Neuron (in vitro differentiated cells): ENCODE results near the gene MCF2L2.
A peak's percentile ranks its signal among the peaks of the same experiment; 100 is the strongest.

Source experiments
- H2AFZ ChIP-seq: one replicate; pipeline ENCODE4 v1.6.1; 2013; ENCODE audit warnings: low read depth, mild to moderate bottlenecking, inconsistent platforms, low read length, moderate library complexity
- H3K27me3 ChIP-seq: one replicate; pipeline ENCODE4 v1.6.1; 2013; ENCODE audit warnings: low read length; ENCODE audit not compliant: insufficient read depth
- H3K36me3 ChIP-seq: one replicate; pipeline ENCODE4 v1.6.1; 2013; ENCODE audit warnings: low read length; ENCODE audit not compliant: insufficient read depth
- H3K4me1 ChIP-seq: one replicate; pipeline ENCODE4 v1.6.1; 2013; ENCODE audit warnings: low read length; ENCODE audit not compliant: insufficient read depth
- H3K4me3 ChIP-seq: 2 replicates; pipeline ENCODE4 v1.5.1; 2013; ENCODE audit warnings: mild to moderate bottlenecking, low read length, moderate library complexity
- H3K9me3 ChIP-seq: one replicate; pipeline ENCODE4 v1.6.1; 2013; ENCODE audit warnings: low read length

The MCF2L2 gene

DNA sequence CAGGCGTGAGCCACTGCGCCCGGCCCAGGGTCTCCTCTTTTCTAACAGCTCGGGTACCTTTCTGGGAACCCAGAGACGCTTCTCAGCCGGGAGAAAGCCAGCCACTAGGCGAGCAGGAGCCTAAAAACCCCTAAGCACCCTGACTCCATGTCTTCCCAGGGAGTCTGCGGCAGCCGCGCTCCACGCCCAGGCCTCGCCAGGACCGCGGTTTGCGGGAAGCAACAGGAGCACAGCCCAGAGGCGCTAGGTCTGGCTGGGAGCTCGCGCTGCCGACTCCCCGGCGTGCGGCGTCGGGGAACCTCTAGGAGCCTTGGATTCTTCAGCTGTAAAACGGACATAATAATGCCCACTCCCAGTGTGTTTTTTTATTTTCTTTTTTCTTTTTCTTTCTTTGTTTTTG is 264.9 kb downstream of the MCF2L2 start:
- H3K36me3 ChIP-seq = no peaks in the 10 kb centered on the region
- H3K27me3 ChIP-seq = peaks cover 34% of the 10 kb centered on the region
- H2AFZ ChIP-seq = no peak overlapping the region
- H3K4me3 ChIP-seq = no peak overlapping the region
- H3K9me3 ChIP-seq = peaks cover 6% of the 10 kb centered on the region
- peaks cover 8% of the 10 kb centered on the region for H3K4me1 ChIP-seq

DNA sequence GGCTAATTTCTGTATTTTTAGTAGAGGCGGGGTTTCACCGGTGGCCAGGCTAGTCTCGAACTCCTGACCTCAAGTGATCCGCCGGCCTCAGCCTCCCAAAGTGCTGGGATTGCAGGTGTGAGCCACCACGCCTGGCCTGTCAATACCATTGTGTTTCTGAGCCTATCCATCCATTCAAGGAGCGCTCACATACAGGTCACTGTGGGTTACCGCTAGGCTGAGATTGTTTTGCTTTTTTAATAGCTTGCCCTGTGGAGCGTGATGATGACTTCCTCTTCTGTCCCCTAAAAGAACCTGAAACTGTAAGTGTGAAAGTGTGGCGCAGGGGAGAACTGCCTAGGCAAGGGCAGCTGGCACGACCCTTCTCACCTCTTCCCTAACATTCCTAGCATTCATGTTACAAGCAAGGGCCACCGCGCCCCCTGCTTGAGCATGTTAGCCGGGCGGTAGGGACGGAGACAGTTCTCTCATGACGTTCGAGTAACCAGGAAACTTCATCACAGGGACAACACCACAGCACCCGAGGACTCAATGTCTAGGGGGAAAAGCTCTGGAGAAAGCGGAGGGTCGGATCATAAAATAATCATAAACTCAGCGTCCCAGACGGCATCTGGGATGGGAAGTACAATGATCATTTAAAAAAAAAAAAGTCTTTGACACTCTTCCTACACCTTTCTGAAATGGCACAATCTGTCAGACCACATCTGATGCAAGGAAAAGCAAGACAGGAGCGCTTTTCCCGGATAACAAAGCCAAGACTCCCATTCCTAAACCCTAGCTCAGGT is 266.7 kb downstream of the MCF2L2 start:
- Histone ChIP-seq H3K4me1 (peaks cover 8% of the 10 kb centered on the region), H3K27me3 (peaks cover 32% of the 10 kb centered on the region), H3K36me3 (no peaks in the 10 kb centered on the region), H2AFZ (no peak overlapping the region), H3K9me3 (peaks cover 6% of the 10 kb centered on the region), H3K4me3 (peak overlapping the region; percentile 41)

DNA sequence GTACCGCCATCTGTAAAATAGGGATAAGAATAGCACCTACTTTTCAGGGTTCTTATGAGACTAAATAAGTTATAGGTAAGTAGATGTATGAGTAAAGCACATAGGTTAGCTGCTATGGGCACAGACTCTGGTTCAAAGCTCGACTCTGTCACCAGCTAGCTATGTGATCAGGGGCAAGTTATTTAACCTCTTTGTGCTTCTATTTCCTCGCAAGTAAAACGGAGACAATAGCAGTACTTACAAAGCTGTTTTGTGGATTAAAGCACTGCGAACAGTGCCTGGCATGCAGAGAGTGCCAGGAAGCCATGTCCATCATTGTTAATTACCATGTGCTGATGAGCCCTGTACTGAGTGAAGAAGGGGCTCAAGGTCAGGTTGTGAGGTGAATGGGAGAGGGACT is 267.8 kb downstream of the MCF2L2 start:
- Histone ChIP-seq H2AFZ (no peak overlapping the region), H3K4me1 (peaks cover 8% of the 10 kb centered on the region), H3K36me3 (no peaks in the 10 kb centered on the region), H3K4me3 (no peak overlapping the region), H3K9me3 (peaks cover 6% of the 10 kb centered on the region), H3K27me3 (peaks cover 32% of the 10 kb centered on the region)

DNA sequence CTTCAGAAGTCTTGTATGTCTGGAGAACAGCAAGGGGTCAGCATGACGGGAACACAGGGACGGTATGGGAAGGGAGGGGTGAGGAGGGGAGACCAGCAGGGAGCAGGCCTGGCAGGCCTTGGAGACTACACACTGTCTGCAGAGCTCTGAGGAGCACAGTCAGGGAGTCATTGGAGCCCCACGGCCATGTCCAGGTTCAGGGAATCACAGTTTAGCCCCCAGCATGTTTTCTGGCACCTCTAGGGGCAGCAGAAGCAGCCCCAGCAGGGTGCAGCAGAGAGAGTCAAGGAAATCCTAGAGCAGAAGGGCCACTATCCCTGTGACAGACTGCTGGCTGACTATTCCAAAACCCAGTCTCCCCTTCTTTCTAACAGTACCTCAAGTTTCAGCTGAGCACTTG is 269.1 kb downstream of the MCF2L2 start:
- H3K4me1 ChIP-seq = peaks cover 8% of the 10 kb centered on the region
- H2AFZ ChIP-seq = no peak overlapping the region
- H3K4me3 ChIP-seq = no peak overlapping the region
- H3K36me3 ChIP-seq = no peaks in the 10 kb centered on the region
- H3K9me3 ChIP-seq = peaks cover 4% of the 10 kb centered on the region
- H3K27me3 ChIP-seq = peaks cover 27% of the 10 kb centered on the region

DNA sequence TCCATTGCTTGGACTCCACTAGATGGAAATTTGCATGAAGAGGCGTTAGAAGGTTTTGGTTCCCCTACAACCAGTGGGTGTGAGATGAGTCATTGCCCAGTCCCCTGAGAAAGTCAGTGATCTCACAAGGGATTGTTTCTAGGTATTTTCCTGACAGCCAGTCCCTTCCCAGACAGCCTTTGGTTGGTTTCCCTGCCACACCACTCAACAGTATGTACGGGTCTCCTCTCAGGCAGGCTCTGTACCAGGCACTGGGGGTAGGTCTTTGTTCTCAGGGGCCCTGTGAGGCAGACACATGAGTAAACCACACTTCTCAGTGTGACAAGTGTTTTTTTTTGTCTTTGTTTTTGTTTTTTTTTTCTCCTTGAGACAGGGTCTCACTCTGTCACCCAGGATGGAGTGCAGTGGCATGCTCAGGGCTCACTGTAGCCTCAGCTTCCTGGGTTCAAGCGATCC is 269.8 kb downstream of the MCF2L2 start:
- Histone ChIP-seq H3K36me3 (no peaks in the 10 kb centered on the region), H3K9me3 (peaks cover 2% of the 10 kb centered on the region)

DNA sequence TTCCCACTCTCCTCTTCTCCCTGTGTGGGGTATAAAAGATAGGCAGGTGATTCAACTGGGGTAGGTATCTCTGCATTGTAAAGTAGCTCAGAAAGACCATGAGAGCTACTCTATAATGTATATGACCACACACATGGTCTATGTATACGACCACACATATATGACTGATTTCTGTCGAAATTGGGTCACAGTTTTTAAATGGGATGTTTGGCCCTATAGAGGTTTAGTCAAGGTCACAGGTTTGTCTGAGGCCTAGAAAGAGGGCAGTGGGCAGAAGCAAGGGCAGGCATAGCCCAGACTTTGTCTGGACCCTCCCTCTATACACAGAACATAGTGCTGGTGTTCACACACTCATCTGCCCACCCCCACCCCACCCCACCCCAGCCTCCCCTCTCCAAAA is 270.3 kb downstream of the MCF2L2 start:
- peaks cover 8% of the 10 kb centered on the region for H3K4me1 ChIP-seq
- peaks cover 25% of the 10 kb centered on the region for H3K27me3 ChIP-seq
- no peak overlapping the region for H2AFZ ChIP-seq
- no peak overlapping the region for H3K4me3 ChIP-seq
- H3K36me3 ChIP-seq = no peaks in the 10 kb centered on the region
- no peaks in the 10 kb centered on the region for H3K9me3 ChIP-seq

More for the DNA sequence above, 269.8 kb downstream of the MCF2L2 start:
- Histone ChIP-seq H3K4me1 (peaks cover 8% of the 10 kb centered on the region), H3K4me3 (no peak overlapping the region), H3K27me3 (peaks cover 26% of the 10 kb centered on the region), H2AFZ (no peak overlapping the region)

DNA sequence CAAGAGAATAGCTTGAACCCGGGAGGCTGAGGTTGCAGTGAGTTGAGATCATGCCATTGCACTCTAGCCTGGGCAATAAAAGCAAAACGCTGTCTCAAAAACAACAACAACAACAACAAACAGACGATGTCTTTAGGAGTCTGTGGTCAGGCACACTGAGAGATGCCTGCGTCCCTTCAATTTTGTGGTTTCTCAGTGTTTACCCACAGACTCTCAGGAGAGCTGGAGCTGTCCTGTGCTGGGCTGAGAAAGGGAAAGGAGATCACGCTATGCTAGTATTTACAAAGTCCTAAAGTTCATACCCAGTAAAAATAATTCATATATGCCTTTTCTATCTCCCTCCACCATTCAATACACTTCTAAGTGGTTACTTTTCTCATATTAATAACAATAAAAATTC is 272.2 kb downstream of the MCF2L2 start:
- Histone ChIP-seq H2AFZ (no peak overlapping the region), H3K9me3 (no peaks in the 10 kb centered on the region), H3K27me3 (peaks cover 15% of the 10 kb centered on the region), H3K4me1 (peaks cover 5% of the 10 kb centered on the region), H3K4me3 (no peak overlapping the region), H3K36me3 (no peaks in the 10 kb centered on the region)

DNA sequence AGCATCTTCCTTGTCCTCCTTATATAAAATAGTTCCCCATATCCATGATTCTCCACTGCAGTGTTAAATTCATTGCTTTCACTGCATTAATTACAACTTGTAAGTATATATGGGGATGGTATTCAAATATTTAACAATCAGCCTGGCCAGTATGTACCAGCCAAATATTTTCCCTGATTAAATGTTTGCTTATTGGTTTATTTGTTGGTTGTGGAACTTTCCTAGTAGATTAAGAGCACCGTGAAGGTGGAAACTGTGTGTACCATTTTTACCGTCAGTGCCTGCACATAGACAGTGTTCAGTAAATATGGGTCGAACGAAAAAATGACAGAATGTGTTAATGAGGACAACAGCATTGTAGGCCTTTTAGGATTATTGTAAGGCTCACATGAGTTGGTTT is 272.9 kb downstream of the MCF2L2 start:
- Histone ChIP-seq H3K4me1 (no peaks in the 10 kb centered on the region), H2AFZ (no peak overlapping the region), H3K27me3 (peaks cover 9% of the 10 kb centered on the region), H3K4me3 (no peak overlapping the region), H3K36me3 (no peaks in the 10 kb centered on the region), H3K9me3 (no peaks in the 10 kb centered on the region)

DNA sequence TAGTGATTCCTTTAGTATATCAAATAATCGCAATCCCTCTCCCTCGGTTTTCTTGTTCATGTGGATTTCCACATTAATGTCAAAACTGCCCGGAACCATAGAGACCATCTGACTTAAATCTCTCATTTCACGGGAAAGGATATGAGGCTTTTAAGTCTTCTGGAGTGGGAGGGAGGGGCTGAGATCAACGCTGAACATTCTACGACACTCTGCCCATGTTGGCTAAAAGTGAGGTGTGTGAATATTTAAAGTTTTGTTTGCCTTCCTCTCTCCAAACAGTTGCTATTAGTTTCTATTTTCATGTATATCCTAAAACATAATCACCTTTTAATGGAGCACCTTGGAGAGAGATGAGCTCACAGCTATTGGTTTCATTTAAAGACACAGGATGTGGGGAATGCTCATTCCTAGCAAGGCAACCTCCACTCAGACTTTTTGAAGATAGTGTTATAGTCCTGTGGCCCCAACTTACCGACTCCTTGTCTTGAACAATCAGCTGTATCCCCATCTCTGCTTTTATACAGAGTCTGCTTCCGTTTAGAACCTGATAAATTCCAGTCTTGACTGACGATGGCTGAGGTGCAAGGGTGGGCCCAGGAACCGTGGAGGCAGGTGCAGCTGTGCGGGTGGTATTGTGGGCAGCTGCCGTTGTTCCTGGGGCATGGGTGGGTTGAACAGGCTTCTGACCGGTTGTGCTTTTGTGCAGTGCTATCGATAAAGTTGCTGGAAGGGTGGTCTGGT is 275.0 kb downstream of the MCF2L2 start:
- no peak overlapping the region for H3K4me3 ChIP-seq
- no peaks in the 10 kb centered on the region for H3K9me3 ChIP-seq

DNA sequence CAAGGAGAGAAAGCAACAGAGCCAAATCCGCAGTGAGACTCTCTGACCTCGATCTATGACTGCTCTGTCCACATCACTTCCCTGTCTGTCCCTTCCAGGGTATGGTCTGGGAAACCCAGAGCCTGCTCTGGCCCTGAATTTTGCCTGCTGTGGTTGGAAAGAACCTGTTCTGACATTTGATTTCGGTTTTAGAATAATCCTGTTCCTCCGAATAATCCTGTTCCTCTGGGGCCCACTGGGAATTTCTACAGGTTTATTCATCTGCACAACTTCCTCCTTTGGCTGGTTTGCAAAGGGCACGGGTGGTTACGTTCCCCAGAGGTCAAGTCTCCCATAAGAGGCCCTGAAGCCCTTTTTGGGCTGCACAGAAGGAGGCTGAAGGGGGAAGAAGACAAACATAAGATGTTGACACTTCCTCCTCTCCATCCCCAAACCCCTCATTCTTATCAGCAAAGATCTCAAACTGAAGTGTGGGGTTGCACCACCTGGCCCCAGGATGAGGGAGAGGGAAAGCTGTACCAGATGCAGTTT is 276.5 kb downstream of the MCF2L2 start:
- Histone ChIP-seq H2AFZ (no peak overlapping the region), H3K4me3 (no peak overlapping the region), H3K27me3 (peaks cover 5% of the 10 kb centered on the region), H3K36me3 (no peaks in the 10 kb centered on the region), H3K4me1 (no peaks in the 10 kb centered on the region), H3K9me3 (no peaks in the 10 kb centered on the region)

More for the DNA sequence above, 275.0 kb downstream of the MCF2L2 start:
- Histone ChIP-seq H3K4me1 (no peaks in the 10 kb centered on the region), H2AFZ (no peak overlapping the region), H3K36me3 (no peaks in the 10 kb centered on the region), H3K27me3 (peaks cover 5% of the 10 kb centered on the region)

DNA sequence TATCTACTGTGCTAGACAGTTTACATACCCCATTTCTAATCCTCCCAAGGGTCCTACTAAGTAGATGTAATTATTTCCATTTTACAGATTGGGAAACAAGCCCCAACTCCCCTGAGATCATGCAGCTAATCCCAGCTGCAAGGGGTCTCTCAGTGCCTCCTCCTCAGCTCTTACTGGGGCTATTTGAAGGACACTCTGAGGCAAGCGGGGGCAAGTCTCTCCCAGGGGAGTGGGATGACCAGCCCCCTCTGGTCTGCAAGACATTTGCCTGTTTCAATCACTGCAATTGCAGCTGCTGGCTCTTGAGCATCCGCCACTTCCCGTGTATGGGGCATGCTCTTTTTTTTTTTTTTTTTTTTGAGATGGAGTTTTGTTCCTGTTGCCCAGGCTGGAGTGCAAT is 277.3 kb downstream of the MCF2L2 start:
- no peak overlapping the region for H3K4me3 ChIP-seq
- H2AFZ ChIP-seq = no peak overlapping the region
- H3K9me3 ChIP-seq = no peaks in the 10 kb centered on the region
- peaks cover 5% of the 10 kb centered on the region for H3K27me3 ChIP-seq
- no peaks in the 10 kb centered on the region for H3K36me3 ChIP-seq
- H3K4me1 ChIP-seq = no peaks in the 10 kb centered on the region

DNA sequence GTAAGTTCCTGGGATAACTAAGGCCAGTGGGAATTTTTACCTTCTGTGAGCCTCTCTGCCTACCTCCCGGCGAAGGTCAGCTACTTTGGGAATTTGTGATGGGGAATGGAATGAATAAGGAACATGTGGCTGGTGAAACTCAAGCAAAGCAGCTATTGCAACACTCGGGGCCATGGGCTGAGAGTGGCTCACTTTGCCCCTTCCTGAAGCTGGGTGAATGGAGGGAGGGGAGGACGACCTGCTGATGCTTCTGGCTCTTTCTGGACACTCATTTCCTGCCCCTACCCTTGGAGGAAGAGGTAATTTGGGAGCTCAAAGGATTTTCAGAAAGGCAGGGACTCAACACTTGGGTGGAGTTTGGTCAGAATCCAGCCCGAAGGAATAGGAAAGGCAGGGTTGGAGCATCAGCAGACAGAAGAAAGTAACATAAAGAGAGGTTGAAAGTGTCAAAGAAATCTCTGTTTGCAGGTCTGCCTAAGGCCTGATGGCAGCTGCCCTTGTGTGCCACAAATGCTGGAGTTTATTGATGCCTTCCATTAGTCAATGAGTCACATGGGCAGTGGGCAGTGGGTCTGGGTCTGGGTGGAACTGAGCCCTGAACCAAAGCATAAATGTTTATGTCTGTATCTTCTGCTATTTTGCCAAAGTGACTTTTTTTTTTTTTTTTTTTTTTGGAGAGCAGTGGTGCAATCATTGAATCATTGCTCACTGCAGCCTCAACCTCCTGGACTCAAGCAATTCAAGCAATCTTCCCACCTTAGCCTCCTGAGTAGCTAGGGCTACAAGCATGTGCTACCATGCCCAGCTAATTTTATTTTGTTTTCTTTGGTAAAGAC is 278.3 kb downstream of the MCF2L2 start:
- peaks cover 5% of the 10 kb centered on the region for H3K27me3 ChIP-seq
- H3K4me3 ChIP-seq = no peak overlapping the region
- no peaks in the 10 kb centered on the region for H3K9me3 ChIP-seq
- H2AFZ ChIP-seq = no peak overlapping the region
- H3K4me1 ChIP-seq = no peaks in the 10 kb centered on the region
- H3K36me3 ChIP-seq = no peaks in the 10 kb centered on the region
